Right atrium auricular region (tissue), 2 donors: ENCODE results near the gene SULT1C4. TPM values are rescaled to one million over a fixed set of nuclear protein-coding genes. Genes with fewer than 3 reads are reported as not detected.

Source experiments
- DNase-seq: peaks from one replicate; pipeline ENCODE4 v3.0.0-alpha.2; 2019; ENCODE audit warnings: low spot score
- H3K27ac ChIP-seq, 2 donors: fragments of 200-600 bp; sonication (generic); 1 replicate in 1 of 2; 2 replicates in 1 of 2; pipeline ENCODE4 v1.5.1; 2016 to 2019
- H3K27me3 ChIP-seq, 2 donors: fragments of 200-600 bp; sonication (generic); one replicate each; pipeline versions ENCODE4 v1.5.1 to v1.6.0; 2017 to 2019
- H3K36me3 ChIP-seq: fragments of 200-600 bp; sonication (generic); one replicate; pipeline ENCODE4 v1.5.1; 2016
- H3K4me1 ChIP-seq, 2 donors: fragments of 200-600 bp; sonication (generic); one replicate each; pipeline versions ENCODE4 v1.5.1 to v1.6.0; 2017 to 2019
- H3K4me3 ChIP-seq, 2 donors: fragments of 200-600 bp; sonication (generic); 1 replicate in 1 of 2; 2 replicates in 1 of 2; pipeline ENCODE4 v1.5.1; 2017 to 2019; ENCODE audit warnings: mild to moderate bottlenecking in 1 of 2, moderate library complexity in 1 of 2
- H3K9me3 ChIP-seq, 2 donors: fragments of 200-600 bp; sonication (generic); one replicate each; pipeline ENCODE4 v1.5.1; 2019
- total RNA-seq, 2 donors: library from RNA; depleted of rRNA; stranded (reverse); fragments of >200 nt; gene quantifications; one replicate each; pipeline ENCODE4 v1.1.0, GENCODE V29; 2016
- TF ChIP-seq, protein P1 (sequence below), 2 donors: fragments of 200-600 bp; sonication (generic); IDR thresholded peaks; one replicate each; pipeline ENCODE4 v1.5.1; 2019; ENCODE audit warnings: antibody characterized with exemption in 2 of 2

SULT1C4 gene
- total RNA-seq, 2 donors from 2014 or later = 9.8 to 16.0 TPM

DNA sequence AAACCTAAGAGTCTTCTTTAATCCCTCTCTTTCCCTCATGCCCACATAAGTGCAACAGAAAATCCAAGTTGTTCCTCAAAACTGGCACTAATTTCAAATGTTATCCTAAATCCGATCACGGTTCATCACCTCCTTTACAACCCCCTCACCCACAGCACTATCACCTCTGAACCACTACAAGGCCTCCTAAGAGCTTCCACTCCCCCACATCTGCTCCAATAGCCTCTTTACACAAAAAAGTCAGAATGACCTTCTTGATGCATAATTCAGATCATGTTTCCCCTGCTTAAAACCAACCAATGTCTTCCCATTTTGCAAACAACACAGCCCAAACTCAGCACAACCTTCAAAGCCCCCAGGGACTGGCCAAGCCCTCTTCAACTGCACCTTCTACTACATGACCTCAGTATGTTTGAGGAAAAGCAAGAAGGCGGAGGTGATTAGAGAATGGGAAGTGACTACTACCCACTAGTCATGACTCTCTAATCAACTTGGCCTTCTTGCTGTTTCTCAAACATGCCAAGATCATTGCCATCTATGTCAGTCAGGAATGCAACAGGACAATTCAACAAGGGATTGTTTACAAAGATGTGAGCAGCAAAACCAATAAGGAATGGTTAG, 36.6 kb downstream of the SULT1C4 start:
- Histone ChIP-seq H3K27me3 (no peaks in the 10 kb centered on the region), H3K9me3 (no peaks in the 10 kb centered on the region), H3K4me1 (no peaks in the 10 kb centered on the region), H3K27ac (no peak overlapping the region), H3K4me3 (no peak overlapping the region), H3K36me3 (no peaks in the 10 kb centered on the region)
- DNase-seq = no peak
- TF ChIP-seq, protein P1, sequence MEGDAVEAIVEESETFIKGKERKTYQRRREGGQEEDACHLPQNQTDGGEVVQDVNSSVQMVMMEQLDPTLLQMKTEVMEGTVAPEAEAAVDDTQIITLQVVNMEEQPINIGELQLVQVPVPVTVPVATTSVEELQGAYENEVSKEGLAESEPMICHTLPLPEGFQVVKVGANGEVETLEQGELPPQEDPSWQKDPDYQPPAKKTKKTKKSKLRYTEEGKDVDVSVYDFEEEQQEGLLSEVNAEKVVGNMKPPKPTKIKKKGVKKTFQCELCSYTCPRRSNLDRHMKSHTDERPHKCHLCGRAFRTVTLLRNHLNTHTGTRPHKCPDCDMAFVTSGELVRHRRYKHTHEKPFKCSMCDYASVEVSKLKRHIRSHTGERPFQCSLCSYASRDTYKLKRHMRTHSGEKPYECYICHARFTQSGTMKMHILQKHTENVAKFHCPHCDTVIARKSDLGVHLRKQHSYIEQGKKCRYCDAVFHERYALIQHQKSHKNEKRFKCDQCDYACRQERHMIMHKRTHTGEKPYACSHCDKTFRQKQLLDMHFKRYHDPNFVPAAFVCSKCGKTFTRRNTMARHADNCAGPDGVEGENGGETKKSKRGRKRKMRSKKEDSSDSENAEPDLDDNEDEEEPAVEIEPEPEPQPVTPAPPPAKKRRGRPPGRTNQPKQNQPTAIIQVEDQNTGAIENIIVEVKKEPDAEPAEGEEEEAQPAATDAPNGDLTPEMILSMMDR (IDR thresholded peaks at IDR 0.05) = no peak

DNA sequence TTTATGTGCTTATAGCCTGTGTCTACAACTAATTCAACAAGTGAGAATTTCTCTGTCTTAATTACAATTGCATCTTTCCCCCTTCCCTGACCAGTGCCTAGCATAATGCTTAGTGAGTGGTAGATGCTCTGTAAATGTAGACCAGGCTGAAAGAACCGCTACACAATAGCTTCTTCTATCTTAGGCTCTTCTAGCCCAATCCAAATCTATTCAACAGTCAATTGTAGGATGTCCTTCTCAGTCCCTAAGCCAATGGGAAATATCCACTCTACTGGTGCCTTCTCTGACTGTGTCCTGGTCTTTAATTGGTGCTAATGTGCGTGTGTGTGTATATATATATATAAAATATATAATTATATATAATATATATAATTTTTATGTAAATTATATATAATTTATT, 37.2 kb downstream of the SULT1C4 start:
- no peak for DNase-seq
- TF ChIP-seq, protein P1 (IDR thresholded peaks at IDR 0.05) = no peak
- Histone ChIP-seq H3K4me3 (no peak overlapping the region), H3K36me3 (no peaks in the 10 kb centered on the region), H3K4me1 (no peaks in the 10 kb centered on the region), H3K27ac (no peak overlapping the region), H3K27me3 (no peaks in the 10 kb centered on the region), H3K9me3 (no peaks in the 10 kb centered on the region)

DNA sequence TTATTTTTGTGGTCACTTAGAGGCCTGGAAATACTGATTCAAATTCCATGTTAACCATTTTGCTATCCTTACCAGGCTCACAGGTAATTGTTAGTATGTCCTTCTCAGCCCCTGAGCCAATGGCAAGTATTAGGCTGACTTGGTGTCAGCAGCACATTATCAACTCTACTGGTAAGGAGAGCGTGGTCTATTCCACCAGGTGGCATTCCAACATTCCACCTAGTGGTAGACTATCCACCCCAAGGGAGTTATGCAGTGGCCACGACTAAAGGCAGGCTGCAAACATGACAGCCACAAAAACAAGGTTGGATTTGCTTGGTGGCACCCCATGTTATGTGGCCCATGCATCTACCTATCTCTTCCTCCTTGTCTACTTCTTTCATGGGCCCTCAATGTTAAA, 39.5 kb downstream of the SULT1C4 start:
- no peaks in the 10 kb centered on the region for H3K36me3 ChIP-seq
- TF ChIP-seq, protein P1 (IDR thresholded peaks at IDR 0.05) = no peak
- H3K4me3 ChIP-seq = no peak overlapping the region
- H3K4me1 ChIP-seq = no peaks in the 10 kb centered on the region
- no peak overlapping the region for H3K27ac ChIP-seq
- no peaks in the 10 kb centered on the region for H3K9me3 ChIP-seq
- no peaks in the 10 kb centered on the region for H3K27me3 ChIP-seq
- DNase-seq = no peak

DNA sequence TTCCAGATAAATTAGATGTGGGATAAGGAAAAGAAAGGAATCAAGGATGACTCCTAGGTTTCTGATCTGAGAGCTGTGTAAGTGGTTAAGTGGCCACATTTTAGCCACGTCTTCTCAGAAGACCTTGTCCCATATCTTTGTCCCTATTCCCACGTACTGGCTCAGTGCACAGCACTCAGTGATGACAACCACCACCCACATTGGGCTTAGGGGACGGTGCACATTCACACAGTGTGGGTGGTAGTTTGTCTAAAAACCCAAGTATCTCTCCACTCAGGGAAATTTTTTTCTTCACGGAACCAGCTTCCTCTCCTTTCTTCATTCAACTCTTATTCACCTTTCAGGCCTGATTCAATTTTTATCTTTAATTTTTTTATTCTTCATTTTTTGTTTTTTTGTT, 40.7 kb downstream of the SULT1C4 start:
- Histone ChIP-seq H3K27me3 (no peaks in the 10 kb centered on the region), H3K9me3 (no peaks in the 10 kb centered on the region), H3K4me1 (no peaks in the 10 kb centered on the region), H3K27ac (no peak overlapping the region), H3K4me3 (no peak overlapping the region), H3K36me3 (no peaks in the 10 kb centered on the region)
- TF ChIP-seq, protein P1 (IDR thresholded peaks at IDR 0.05) = no peak
- no peak for DNase-seq

DNA sequence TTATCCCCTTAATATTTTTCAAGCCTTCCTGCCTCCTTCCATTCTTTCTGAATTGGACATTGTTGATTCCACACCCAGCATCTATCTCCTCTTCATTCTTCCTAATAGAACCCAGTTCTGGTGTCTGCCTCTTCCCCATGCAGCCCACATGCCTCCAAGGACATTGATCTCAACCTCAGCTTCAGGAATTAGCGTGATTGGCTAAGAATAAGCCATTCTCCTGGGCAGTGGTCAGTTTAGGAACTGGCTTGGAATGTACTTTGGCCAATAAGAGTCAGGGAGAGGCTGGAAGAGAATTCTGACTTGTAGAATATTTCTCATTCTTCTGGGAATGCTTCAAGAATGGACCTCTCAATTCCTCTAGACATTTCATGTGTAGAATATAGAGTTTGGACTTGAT, 45.3 kb downstream of the SULT1C4 start:
- Histone ChIP-seq H3K4me3 (no peak overlapping the region), H3K4me1 (no peaks in the 10 kb centered on the region), H3K27ac (no peak overlapping the region), H3K9me3 (no peaks in the 10 kb centered on the region), H3K36me3 (no peaks in the 10 kb centered on the region), H3K27me3 (no peaks in the 10 kb centered on the region)
- TF ChIP-seq, protein P1 (IDR thresholded peaks at IDR 0.05) = no peak
- DNase-seq = no peak
